Measurements from ENCODE around the gene SPIRE2.

SPIRE2 gene

DNA sequence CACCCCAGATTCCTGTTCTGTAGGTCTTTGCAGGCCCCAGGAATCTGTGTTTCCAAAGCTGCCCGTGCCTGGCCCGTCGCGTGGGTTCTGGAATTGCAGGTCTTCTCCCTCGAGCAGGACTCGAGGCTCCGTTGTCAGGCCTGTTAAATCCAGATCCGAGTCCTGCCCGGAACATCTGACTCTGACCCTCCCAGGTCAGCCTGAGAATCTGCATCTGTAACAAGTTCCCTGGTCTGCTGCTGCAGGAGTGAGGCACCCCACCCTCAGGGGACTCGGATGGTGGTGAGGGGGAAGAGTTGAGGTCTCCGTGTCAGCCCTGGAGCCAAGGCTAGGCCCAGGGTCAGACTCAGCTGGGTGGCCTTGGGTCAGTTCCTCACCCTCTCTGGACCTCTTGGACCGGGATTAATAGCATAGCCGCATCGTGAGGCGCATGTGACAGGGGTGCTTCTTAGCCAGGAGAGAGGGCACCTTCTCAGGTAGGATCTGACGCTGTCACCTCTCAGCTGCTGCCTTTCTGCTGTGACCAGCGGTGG is 8.8 kb downstream of the SPIRE2 start:
- no peak for DNase-seq

- no peak for DNase-seq
Observed at GRCh38 chr16:89841275-89841674, 13.0 kb downstream of the SPIRE2 start.

DNA sequence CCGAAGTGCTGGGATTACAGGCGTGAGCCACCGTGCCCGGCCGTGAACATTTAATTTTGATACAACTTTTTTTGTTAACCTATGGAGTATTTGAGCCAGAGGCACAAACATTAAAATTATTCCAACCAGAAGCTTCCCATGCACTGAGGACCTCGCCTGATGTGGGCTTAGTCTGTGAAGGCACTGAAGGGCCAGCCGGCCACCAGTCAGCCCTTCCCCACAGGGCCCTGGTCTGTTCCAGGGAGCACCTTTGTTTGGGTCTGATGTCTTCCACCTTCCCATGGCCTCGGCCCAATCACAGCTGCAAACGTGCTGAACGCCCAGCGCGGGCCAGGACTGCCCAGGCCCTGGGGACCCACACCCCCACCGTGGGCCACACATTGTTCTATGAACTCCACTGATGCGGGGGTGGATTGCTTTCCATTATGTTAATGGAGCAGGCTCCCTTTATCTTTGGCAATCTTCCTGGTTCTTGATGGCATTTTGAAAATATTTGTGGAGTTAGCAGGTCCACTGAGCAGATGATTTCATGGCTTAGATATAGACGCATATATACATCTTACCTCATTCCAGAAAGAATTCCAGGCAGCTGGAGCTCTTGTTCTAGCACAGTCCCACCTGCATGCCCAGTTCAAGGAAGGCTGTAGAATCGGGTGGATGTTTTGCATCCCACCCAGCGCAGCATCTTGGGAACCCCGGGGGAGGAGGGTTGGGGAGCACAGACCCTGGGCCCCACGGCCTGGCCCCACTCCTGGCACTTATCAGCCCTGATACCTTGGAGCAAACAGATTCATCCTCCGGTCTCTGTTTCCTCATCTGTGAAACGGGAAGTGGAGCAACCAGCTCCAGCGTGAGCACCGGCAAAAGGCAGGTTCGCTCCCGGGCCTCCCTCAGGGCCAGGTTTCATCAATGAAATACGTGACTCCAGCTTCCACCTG is 14.5 kb downstream of the SPIRE2 start:
- DNase-seq, result no peak

DNA sequence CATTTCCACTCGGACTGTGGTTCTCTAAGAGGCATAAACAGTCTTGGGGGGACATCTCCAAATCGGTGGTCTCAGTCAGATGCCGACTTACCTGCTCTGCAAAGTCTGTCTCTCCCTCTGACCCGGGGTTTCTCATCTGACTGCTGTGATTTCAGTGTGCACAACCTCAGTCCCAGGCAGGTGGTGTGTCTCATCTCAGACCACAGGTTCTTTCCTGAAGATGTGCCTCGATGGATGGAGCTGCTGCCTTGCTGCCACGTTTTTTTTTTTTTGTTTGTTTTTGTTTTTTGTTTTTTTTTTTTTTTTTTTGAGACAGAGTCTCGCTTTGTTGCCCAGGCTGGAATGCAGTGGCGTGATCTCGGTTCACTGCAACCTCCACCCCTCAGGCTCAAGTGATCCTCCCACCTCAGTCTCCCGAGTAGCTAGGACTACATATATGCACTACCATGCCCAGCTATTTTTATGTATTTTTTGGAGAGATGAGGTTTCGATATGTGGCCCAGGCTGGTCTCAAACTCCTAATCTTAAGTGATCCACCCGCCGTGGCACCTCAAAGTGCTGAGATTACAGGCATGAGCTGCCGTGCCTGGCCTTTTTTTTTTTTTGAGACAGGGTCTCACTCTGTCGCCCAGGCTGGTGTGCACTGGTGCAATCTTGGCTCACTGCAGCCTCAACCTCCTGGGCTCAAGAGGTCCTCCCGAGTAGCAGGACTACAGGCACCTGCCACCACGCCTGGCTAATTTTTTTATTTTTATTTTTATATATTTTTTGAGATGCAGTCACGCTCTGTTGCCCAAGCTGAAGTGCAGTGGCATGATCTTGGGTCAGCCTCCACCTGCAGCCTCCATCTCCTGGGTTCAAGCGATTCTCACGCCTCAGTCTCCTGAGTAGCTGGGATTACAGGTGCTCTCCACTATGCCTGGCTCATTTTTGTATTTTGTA is 15.4 kb downstream of the SPIRE2 start:
- no peak for DNase-seq

- DNase-seq, result no peak
Observed at GRCh38 chr16:89844739-89845339, 16.6 kb downstream of the SPIRE2 start.

DNA sequence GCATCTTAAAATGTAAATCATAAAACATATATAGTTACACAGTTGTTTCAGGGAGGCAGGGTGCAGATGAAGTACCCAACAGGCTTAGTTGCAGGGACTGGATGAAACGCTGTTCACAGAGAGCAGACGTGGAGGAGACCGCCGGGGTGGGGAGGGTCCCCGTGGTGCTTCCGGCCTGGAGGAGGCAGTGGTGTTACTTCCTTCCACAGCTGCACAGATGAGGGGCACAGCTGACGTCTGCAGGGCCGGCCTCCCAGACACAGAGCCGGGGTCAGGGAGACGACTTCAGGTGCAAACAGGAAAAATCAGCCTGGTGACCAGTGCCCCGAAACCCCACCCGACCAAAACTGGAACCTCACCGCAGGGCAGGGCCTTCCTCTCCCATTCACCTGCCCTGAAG is 17.1 kb downstream of the SPIRE2 start:
- DNase-seq, result no peak

DNA sequence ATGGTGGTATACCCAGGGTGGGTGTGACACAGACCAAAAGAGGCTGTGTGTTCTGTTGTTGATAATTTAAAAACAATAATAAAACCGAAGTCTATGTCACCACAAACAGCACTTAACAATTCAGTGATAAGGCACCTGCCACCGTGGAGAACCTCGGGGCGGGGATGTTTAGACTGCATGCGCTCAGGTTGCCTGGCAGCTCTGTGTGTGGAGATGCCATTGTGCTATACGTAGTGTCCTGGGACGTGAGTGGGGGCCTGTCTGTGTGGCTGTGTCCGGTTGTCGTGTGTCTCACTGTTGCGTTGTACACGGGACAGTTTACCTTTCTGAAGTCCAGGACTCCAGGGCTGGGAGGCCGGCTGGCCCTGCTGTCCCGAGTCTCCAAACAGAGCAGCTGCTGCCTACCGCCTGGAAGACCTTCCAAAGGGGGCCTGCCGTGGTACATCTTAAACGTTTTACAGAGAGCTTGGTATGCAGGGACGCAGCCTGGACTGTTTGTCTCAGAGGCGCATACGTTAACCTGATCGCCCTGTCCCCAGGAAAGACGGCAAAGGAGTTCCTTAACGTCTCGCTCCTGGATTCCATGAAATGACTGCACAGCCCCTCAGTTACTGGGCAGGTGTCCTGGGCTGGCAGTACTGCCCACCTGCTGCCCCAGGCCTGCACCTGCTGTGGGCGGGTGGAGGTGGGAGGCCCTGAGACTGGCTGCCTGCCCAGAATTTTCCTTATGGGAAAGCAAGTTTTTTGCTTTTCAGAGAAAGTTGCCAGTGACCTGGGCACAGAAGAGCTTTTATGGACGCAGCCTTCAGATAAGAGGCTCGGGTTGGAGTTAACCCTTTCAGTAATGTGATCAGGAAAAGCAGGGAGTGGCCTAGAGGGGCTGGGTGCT is 19.0 kb downstream of the SPIRE2 start:
- no peak for DNase-seq

- no peak for DNase-seq
Observed at GRCh38 chr16:89847940-89848297, 19.6 kb downstream of the SPIRE2 start.

- no peak for DNase-seq
Observed at GRCh38 chr16:89848974-89849373, 20.7 kb downstream of the SPIRE2 start.

DNA sequence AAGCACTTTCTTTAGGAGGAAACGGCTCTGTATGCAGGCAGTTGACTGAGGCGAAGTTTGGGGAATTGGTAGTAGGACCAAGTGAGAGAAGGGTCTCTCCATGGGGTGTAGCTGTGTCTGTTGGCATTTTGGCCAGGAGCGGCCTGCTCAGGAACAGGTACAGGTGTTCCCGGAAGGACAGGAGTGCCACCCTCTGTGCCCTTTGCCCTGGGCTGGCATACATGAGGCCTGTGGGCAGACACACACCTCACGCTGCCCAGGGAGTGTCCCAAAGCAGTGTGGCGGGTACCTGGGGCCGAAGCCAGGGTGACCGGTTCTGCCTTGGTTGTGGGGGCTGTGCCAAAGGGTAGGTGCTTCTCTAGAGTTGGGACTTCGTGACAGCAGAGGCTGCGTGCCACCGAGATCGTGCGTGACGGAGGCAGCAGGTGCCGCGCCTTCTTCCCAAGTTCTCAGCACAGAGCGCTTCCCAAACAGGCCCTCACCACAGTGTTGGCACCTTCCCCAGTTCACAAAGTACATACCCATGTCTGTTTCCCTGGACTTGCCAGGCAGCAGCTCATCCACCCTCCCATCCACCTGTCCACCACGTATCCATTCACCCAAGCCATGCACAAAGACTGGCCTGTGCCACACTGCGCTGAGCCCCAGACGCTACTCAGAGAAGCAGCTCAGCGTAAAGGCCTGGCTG is 25.2 kb downstream of the SPIRE2 start:
- DNase-seq, result no peak

- DNase-seq, result no peak
Observed at GRCh38 chr16:89855301-89855945, 27.1 kb downstream of the SPIRE2 start.

GRCh38 chr16:89855986-89856385 is 27.7 kb downstream of the SPIRE2 start:
- DNase-seq, result no peak

GRCh38 chr16:89858973-89859614 is 30.8 kb downstream of the SPIRE2 start:
- DNase-seq, result no peak

GRCh38 chr16:89859615-89860007 is 31.3 kb downstream of the SPIRE2 start:
- DNase-seq, result no peak

DNA sequence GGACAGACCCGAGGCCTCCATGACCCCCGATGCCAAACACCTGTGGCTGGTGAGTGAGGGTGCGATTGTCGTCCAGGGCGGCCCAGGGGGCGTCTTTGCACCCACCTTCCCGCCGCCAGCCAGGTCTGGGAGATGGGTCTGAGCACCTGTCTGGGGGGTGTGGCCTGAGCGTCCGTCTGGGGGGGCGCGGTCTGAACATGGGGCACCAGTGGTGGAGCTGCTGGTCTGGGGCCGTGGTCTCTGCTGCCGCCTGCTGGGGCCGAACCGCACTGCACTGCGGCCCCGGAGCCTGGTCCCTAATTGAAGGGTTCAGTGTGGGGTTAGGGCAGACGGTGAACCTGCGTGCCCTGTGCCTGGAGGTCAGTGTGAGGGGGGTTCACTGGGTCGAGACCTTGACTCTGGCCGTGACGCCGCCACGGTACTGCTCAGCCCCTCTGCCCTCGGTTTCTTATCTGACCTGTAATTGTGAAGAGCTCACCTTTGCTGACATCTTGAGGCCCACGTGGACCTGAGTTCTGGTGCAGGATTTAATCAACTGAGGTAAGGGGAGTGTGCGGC is 32.6 kb downstream of the SPIRE2 start:
- peak; percentile 38 for DNase-seq

GRCh38 chr16:89861648-89862047 is 33.4 kb downstream of the SPIRE2 start:
- DNase-seq, result no peak

GRCh38 chr16:89862732-89863131 is 34.5 kb downstream of the SPIRE2 start:
- DNase-seq, result no peak

DNA sequence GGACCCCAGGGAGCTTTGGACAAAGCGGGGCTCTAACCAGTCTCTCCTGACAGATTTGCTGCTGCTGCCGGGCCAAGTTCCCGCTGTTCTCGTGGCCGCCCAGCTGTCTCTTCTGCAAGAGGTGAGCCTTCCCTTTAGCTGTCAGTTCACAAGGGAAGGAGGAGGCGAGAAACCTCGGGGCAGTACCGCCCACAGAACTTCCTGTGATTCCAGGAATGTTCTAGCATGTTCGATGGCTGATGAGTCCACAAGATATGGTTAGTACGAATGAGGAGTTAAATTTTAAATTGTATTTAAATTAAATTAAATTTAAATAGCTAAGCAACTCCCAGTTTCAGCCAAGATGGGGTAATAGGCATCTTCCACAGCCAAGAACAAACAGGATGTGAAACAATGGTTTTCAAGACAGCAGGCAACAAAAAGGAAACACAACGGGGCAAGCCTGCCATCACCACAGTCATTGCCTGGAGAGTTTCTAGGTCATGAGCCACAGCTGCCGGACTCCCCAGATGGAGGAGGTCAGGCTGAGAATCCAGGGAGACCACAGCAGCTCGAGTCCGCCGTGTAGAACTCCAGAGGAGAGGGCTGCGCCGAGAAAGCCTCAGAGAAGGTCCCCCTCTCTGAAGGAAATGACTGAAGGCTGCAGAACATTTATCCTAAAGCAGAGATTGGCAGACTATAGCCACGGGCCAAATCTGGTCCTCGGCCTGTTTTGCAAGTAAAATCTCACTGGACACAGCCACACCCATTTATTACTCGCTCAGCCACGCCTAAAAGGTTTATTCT is 35.7 kb downstream of the SPIRE2 start:
- no peak for DNase-seq

DNA sequence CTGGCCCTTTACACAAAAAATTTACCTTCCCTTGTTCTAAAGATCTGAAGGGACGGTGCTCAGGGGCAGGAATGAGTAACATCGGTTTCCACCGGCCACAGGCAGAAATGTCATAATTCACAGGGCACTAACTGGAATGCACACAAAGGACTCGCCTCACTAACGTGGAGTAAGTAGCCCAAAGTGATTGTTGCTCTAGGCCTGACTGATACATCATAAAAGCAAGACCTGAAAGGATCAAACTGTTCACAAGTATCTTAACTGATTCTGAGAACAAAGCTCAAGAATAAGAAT is 36.2 kb downstream of the SPIRE2 start:
- no peak for DNase-seq

All from NCI-H1092 (cell line).